ENCODE measurements around the gene FOXE1.

Gene FOXE1

DNA sequence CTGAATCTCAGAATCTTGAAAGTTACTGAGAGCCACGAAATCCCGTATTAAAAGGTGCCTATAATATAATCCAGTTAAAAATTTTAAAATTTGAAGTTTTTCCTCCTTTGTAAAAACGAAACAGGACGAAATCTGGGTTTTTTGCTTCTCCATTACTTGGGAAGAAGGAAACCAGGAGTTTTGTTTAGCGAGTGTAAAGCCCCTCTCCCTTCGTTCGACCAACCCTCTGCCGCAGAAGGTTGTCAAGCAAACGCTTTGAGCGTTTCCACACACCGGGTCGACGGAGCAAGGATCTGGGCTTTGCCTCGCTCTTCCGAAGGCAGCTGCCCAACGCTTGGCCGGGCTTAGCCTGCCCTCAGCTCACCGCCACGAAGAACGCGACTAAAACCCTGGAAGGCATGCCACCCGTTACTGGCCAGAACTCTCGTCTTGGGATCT is 1.6 kb upstream of the FOXE1 start:
- H3K4me3 ChIP-seq = no peak overlapping the region
- no peak overlapping the region for H3K9ac ChIP-seq (ENCODE audit: insufficient read length)
- H3K36me3 ChIP-seq (ENCODE audit: insufficient read depth, low read length) = no peaks in the 10 kb centered on the region
- TF ChIP-seq FOXP2 (optimal IDR thresholded peaks at IDR 0.05; ENCODE audit: control extremely low read depth, extremely low read length, insufficient read depth) = no peak
- TF ChIP-seq POLR2AphosphoS5 (IDR thresholded peaks at IDR 0.05; ENCODE audit: borderline replicate concordance, low read depth, low read length) = no peak
- TF ChIP-seq EZH2 (IDR thresholded peaks at IDR 0.05) = no peak
- H3K9me3 ChIP-seq (ENCODE audit: low read depth, low read length) = no peaks in the 10 kb centered on the region
- no peak overlapping the region for H3K27ac ChIP-seq
- no peak for DNase-seq (ENCODE audit: low read depth, low spot score)

DNA sequence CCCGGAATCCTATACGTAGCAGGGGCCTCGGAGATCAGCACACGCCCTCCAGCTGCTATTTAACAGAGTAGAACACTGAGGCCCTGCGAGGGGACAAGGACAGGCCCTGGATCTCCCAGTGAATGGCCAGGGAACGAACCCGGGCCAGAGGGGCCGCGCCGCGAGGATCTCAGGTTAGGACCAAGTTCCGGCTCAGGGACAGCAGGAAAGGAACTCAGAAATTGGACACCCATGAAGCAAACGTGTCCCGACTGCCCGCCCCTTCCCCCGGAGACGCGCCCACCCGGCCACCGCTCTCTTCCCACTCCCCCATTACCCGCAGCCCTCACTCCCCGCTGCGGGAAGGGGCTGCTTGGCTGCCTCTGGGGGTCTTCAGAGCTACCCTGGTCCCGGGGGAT is 1.0 kb upstream of the FOXE1 start:
- no peak overlapping the region for H3K4me3 ChIP-seq

DNA sequence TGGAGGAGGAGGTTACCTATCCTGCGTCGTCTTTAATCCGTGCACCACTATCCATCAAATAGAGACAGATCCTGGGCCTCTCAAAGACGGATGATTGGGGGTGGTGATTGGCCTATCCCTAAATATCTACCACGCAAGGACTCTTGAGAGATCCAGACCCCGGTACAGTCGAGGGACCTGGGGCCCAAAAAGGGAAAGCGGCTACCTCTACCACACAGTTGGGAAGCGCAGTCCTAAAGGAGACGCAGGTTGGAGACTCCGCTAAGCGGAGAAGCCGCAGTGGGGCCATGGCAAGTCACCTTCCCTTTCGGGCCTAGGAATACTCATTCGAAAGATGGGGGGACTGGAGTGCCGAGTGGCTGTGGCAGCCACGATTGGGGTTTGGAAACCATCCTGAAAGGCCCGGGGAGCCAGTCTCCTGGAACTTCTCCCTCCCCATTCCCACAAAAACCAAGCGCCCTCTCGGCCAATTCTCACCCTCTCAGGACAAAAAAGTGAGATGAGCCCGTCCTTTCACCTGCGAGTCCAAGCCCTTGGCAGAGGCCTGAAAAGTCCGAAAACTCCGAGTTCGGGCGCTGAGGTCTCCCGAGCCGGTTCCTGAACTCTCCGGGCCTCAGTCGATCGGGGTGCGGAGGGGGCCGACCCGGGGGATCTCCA is 499 bp upstream of the FOXE1 start:
- H3K4me3 ChIP-seq = no peak overlapping the region
- H3K27ac ChIP-seq = no peak overlapping the region
- TF ChIP-seq EZH2 (IDR thresholded peaks at IDR 0.05) (no peak), FOXP2 (optimal IDR thresholded peaks at IDR 0.05; ENCODE audit: control extremely low read depth, extremely low read length, insufficient read depth) (no peak), POLR2AphosphoS5 (IDR thresholded peaks at IDR 0.05; ENCODE audit: borderline replicate concordance, low read depth, low read length) (no peak)
- DNase-seq (ENCODE audit: low read depth, low spot score) = no peak
- no peaks in the 10 kb centered on the region for H3K36me3 ChIP-seq (ENCODE audit: insufficient read depth, low read length)
- H3K9me3 ChIP-seq (ENCODE audit: low read depth, low read length) = no peaks in the 10 kb centered on the region
- H3K9ac ChIP-seq (ENCODE audit: insufficient read length) = no peak overlapping the region

More for the DNA sequence above, 1.0 kb upstream of the FOXE1 start:
- Histone ChIP-seq H3K9ac (ENCODE audit: insufficient read length) (no peak overlapping the region), H3K27ac (no peak overlapping the region), H3K9me3 (ENCODE audit: low read depth, low read length) (no peaks in the 10 kb centered on the region), H3K36me3 (ENCODE audit: insufficient read depth, low read length) (no peaks in the 10 kb centered on the region)
- TF ChIP-seq EZH2 (IDR thresholded peaks at IDR 0.05) (no peak), POLR2AphosphoS5 (IDR thresholded peaks at IDR 0.05; ENCODE audit: borderline replicate concordance, low read depth, low read length) (no peak), FOXP2 (optimal IDR thresholded peaks at IDR 0.05; ENCODE audit: control extremely low read depth, extremely low read length, insufficient read depth) (no peak)
- DNase-seq (ENCODE audit: low read depth, low spot score) = no peak

GRCh38 chr9:97853844-97854695 is 1.0 kb downstream of the FOXE1 start:
- peak overlapping the region; percentile 64 for H3K4me3 ChIP-seq
- H3K27ac ChIP-seq = no peak overlapping the region
- H3K36me3 ChIP-seq (ENCODE audit: insufficient read depth, low read length) = no peaks in the 10 kb centered on the region
- TF ChIP-seq POLR2AphosphoS5 (IDR thresholded peaks at IDR 0.05; ENCODE audit: borderline replicate concordance, low read depth, low read length) (no peak), EZH2 (IDR thresholded peaks at IDR 0.05) (peak; percentile 64), FOXP2 (optimal IDR thresholded peaks at IDR 0.05; ENCODE audit: control extremely low read depth, extremely low read length, insufficient read depth) (no peak)
- no peak for DNase-seq (ENCODE audit: low read depth, low spot score)
- H3K9ac ChIP-seq (ENCODE audit: insufficient read length) = no peak overlapping the region
- no peaks in the 10 kb centered on the region for H3K9me3 ChIP-seq (ENCODE audit: low read depth, low read length)

- H3K9me3 ChIP-seq (ENCODE audit: low read depth, low read length) = no peaks in the 10 kb centered on the region
- H3K9ac ChIP-seq (ENCODE audit: insufficient read length) = no peak overlapping the region
- no peak for DNase-seq (ENCODE audit: low read depth, low spot score)
- no peak for TF ChIP-seq EZH2 (IDR thresholded peaks at IDR 0.05)
- no peak for TF ChIP-seq FOXP2 (optimal IDR thresholded peaks at IDR 0.05; ENCODE audit: control extremely low read depth, extremely low read length, insufficient read depth)
- no peak for TF ChIP-seq POLR2AphosphoS5 (IDR thresholded peaks at IDR 0.05; ENCODE audit: borderline replicate concordance, low read depth, low read length)
- H3K4me3 ChIP-seq = no peak overlapping the region
- no peaks in the 10 kb centered on the region for H3K36me3 ChIP-seq (ENCODE audit: insufficient read depth, low read length)
- H3K27ac ChIP-seq = no peak overlapping the region
Measured at GRCh38 chr9:97854696-97855485, 1.9 kb downstream of the FOXE1 start.

GRCh38 chr9:97855486-97855875 is 2.5 kb downstream of the FOXE1 start:
- Histone ChIP-seq H3K9ac (ENCODE audit: insufficient read length) (no peak overlapping the region), H3K27ac (no peak overlapping the region)
- no peak for TF ChIP-seq POLR2AphosphoS5 (IDR thresholded peaks at IDR 0.05; ENCODE audit: borderline replicate concordance, low read depth, low read length)
- TF ChIP-seq FOXP2 (optimal IDR thresholded peaks at IDR 0.05; ENCODE audit: control extremely low read depth, extremely low read length, insufficient read depth) = no peak
- no peak for TF ChIP-seq EZH2 (IDR thresholded peaks at IDR 0.05)

GRCh38 chr9:97855899-97856298 is 2.9 kb downstream of the FOXE1 start:
- Histone ChIP-seq H3K4me3 (no peak overlapping the region), H3K9ac (ENCODE audit: insufficient read length) (no peak overlapping the region), H3K27ac (no peak overlapping the region), H3K9me3 (ENCODE audit: low read depth, low read length) (no peaks in the 10 kb centered on the region), H3K36me3 (ENCODE audit: insufficient read depth, low read length) (no peaks in the 10 kb centered on the region)
- no peak for DNase-seq (ENCODE audit: low read depth, low spot score)
- no peak for TF ChIP-seq POLR2AphosphoS5 (IDR thresholded peaks at IDR 0.05; ENCODE audit: borderline replicate concordance, low read depth, low read length)
- no peak for TF ChIP-seq EZH2 (IDR thresholded peaks at IDR 0.05)
- TF ChIP-seq FOXP2 (optimal IDR thresholded peaks at IDR 0.05; ENCODE audit: control extremely low read depth, extremely low read length, insufficient read depth) = no peak

More at GRCh38 chr9:97855486-97855875, 2.5 kb downstream of the FOXE1 start:
- Histone ChIP-seq H3K36me3 (ENCODE audit: insufficient read depth, low read length) (no peaks in the 10 kb centered on the region), H3K9me3 (ENCODE audit: low read depth, low read length) (no peaks in the 10 kb centered on the region), H3K4me3 (no peak overlapping the region)
- no peak for DNase-seq (ENCODE audit: low read depth, low spot score)
